ENCODE results near the gene ACO2. TPM values are rescaled to one million over a fixed set of nuclear protein-coding genes. Genes with fewer than 3 reads are reported as not detected.

Gene ACO2
- polyA plus RNA-seq, 1 donor: 117 TPM

DNA sequence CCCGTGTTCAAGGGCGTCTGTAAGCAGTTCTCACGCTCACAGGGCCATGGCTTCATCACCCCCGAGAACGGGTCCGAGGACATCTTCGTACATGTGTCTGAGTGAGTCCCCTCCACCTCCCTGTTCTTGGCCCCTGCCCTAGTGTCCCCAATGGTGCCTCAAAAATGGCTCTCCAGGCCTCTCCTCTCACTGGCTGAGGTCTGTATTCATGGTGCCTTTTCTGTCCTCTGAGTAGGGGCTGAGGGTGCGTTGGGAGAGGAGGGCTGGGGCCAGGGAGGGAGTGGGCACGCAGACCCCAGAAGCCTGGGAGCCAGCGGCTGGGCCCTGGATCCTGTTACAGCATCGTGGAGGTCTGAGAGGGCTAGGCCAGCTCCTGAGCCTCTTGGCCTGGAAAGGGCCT is 104.8 kb downstream of the ACO2 start:
- no peak for DNase-seq

DNA sequence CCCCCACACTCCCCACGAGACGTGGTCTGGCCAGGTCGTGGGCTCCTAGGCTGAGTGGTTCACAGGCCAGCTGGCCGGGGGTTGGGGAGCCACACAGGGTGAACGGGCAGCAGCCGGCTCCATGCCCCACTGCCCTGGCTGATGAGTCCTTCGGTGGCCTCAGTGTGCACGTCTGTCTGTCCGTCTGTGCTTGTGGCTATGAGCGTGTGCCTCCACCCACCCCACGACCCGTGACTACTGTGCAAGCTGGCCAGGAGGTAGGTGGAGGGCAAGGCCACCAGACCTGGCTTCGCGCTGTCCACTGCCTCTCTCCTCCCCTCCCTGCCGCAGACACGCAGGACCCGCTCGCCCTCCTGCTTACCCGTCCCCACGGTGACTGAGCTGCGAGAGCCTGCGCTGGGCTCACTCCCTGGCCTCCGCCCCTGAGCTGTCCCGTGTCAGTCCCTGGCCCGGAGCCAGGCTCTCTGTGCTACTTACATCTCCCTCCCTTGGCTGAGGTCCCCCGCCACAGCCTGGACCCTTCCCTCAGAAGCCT is 106.0 kb downstream of the ACO2 start:
- DNase-seq: peak; percentile 59

DNA sequence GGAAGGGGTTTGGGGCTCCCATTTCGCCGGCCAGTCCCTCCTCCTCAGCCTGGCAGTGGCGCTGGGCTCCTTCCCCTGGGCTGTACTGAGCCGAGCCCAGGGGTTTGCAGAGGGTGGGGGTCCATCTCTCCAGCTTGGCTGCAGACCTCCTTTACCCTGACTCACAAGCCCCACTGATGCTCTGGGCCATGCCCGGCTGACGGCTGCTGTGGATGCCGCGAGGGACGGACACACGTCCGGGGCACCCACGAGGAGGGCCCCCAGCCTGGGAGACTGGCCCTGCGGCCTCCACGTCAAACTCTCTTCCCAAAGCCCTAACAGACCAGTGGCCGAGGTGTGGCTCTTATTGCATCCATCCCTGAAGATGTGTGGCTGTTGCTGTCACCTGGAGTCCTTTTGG is 106.6 kb downstream of the ACO2 start:
- no peak for DNase-seq

DNA sequence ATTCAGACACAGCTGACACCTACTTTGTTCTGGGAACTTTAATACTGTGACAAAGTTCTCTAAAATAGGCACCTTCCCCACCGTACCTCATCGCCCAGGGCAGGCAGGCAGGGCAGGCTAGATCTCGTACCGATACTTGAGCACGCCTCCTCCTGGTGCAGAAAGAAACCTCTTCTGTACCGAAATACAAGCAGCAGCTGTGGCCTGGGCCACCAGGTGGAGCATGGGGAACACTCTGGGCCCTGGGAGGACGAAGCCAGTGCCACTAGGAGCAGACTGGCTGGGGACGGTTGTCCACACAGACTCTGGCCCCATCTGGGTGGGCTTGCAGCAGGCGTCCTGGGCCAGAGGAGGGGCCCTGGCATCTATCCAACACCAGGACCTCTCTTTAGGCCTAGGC is 108.0 kb downstream of the ACO2 start:
- DNase-seq: peak; percentile 29

DNA sequence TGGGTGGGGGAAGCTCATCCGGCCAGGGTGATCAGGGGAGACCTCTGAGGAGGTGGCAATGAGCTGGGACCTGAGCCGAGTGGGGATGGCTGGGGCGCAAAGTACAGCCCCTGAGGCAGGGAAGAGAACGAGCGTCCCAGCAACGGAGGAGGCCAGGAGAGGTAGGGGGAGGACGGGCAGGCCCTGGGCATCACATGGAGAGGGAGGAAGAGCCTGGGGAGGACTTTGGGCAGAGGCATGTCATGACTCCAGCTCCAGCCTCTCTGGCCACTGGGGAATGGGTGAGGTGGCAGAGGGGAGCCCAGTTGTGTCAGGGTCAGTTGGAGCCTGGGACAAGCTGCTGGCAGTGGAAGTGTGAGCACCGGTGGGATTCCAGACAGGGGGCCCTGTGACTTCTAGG is 109.2 kb downstream of the ACO2 start:
- DNase-seq: no peak

Other genes with a start within 250 kb of the ACO2 start
- 4.9 TPM for gene CHADL, start 228.2 kb upstream of the ACO2 start, polyA plus RNA-seq (ENCODE audit: insufficient read length)
- gene RANGAP1, start 182.9 kb upstream of the ACO2 start, polyA plus RNA-seq (ENCODE audit: insufficient read length): 31.1 TPM
- gene ZC3H7B, start 167.6 kb upstream of the ACO2 start, polyA plus RNA-seq (ENCODE audit: insufficient read length): 43.4 TPM
- 11.9 TPM for gene TEF, start 87.2 kb upstream of the ACO2 start, polyA plus RNA-seq (ENCODE audit: insufficient read length)
- 40.7 TPM for gene TOB2, start 22.3 kb upstream of the ACO2 start, polyA plus RNA-seq (ENCODE audit: insufficient read length)
- gene PHF5A, start 425 bp upstream of the ACO2 start, polyA plus RNA-seq (ENCODE audit: insufficient read length): 29.4 TPM
- 20.4 TPM for gene POLR3H, start 75.4 kb downstream of the ACO2 start, polyA plus RNA-seq (ENCODE audit: insufficient read length)
- gene CSDC2, start 91.9 kb downstream of the ACO2 start, polyA plus RNA-seq (ENCODE audit: insufficient read length): 9.7 TPM
- gene PMM1, start 120.7 kb downstream of the ACO2 start, polyA plus RNA-seq (ENCODE audit: insufficient read length): 31.6 TPM
- gene DESI1, start 151.9 kb downstream of the ACO2 start, polyA plus RNA-seq (ENCODE audit: insufficient read length): 20.1 TPM
- gene XRCC6, start 152.2 kb downstream of the ACO2 start, polyA plus RNA-seq (ENCODE audit: insufficient read length): 202 TPM
- gene SNU13, start 219.8 kb downstream of the ACO2 start, polyA plus RNA-seq (ENCODE audit: insufficient read length): 115 TPM
- 1.1 TPM for gene MEI1, start 230.4 kb downstream of the ACO2 start, polyA plus RNA-seq (ENCODE audit: insufficient read length)

All from hindlimb muscle (tissue), 1 donor.